AG08396 (cell line): Measurements from ENCODE around the gene FGF3.

Experiments
- DNase-seq: peaks from one replicate; pipeline ENCODE4 v3.0.0; 2012; ENCODE audit warnings: low spot score, mixed read lengths

FGF3 gene

GRCh38 chr11:69843529-69843921 is 24.3 kb upstream of the FGF3 start:
- DNase-seq = no peak

- DNase-seq = no peak
Measured at GRCh38 chr11:69842746-69843528, 23.7 kb upstream of the FGF3 start.

- no peak for DNase-seq
Measured at GRCh38 chr11:69841859-69842698, 22.9 kb upstream of the FGF3 start.

- no peak for DNase-seq
Measured at GRCh38 chr11:69841170-69841858, 22.1 kb upstream of the FGF3 start.

- DNase-seq = no peak
Measured at GRCh38 chr11:69840371-69841169, 21.4 kb upstream of the FGF3 start.

GRCh38 chr11:69839516-69839915 is 20.3 kb upstream of the FGF3 start:
- DNase-seq = no peak

GRCh38 chr11:69837791-69838190 is 18.6 kb upstream of the FGF3 start:
- DNase-seq = no peak

GRCh38 chr11:69836401-69836800 is 17.2 kb upstream of the FGF3 start:
- no peak for DNase-seq

- no peak for DNase-seq
Measured at GRCh38 chr11:69834811-69835800, 15.9 kb upstream of the FGF3 start.

GRCh38 chr11:69834251-69834650 is 15.0 kb upstream of the FGF3 start:
- DNase-seq = no peak

GRCh38 chr11:69832561-69833413 is 13.6 kb upstream of the FGF3 start:
- no peak for DNase-seq

- DNase-seq = no peak
Measured at GRCh38 chr11:69831985-69832384, 12.8 kb upstream of the FGF3 start.

- no peak for DNase-seq
Measured at GRCh38 chr11:69830086-69830485, 10.9 kb upstream of the FGF3 start.

- DNase-seq = no peak
Measured at GRCh38 chr11:69828971-69829344, 9.7 kb upstream of the FGF3 start.

GRCh38 chr11:69828276-69828970 is 9.2 kb upstream of the FGF3 start:
- no peak for DNase-seq

GRCh38 chr11:69826773-69827172 is 7.6 kb upstream of the FGF3 start:
- DNase-seq = no peak

- DNase-seq = no peak
Measured at GRCh38 chr11:69825941-69826340, 6.7 kb upstream of the FGF3 start.

- no peak for DNase-seq
Measured at GRCh38 chr11:69825037-69825834, 6.0 kb upstream of the FGF3 start.
